NCI-H2171 treated with DMSO at 0.1 percent for 48 hours (cell line): Measurements from ENCODE around the gene MSX1.
"Not testable (repeated sequence)": the region's sequence is repeated elsewhere in the genome, so short reads cannot be mapped to it uniquely, and the experiment has no call there.

Experiments
- DNase-seq: peaks from one replicate; lab custom pipeline; 2025; lab: John Stamatoyannopoulos, UW

Gene MSX1

DNA sequence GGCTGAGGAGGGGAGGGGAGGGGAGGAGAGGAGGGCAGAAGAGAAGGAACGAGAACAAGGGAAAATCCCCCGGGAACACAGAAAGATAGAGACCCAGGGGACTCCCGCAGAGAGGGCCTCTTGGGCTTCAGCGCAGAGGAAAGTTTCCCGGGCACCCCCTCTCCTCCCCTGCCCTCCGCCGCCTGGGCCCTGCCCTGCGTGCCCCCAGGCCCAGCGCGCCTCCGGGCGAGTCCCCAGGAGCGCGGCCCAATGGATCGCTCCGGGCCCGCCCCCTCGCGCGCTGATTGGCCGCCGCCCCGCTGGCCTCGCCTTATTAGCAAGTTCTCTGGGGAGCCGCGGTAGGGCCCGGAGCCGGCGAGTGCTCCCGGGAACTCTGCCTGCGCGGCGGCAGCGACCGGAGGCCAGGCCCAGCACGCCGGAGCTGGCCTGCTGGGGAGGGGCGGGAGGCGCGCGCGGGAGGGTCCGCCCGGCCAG is at the start of gene MSX1:
TSS of gene MSX1 (plus strand) at position 341 of the 474 bp plus-strand sequence. CDS start 235 bp downstream, outside the sequence.
- DNase-seq, result peak; percentile 65

DNA sequence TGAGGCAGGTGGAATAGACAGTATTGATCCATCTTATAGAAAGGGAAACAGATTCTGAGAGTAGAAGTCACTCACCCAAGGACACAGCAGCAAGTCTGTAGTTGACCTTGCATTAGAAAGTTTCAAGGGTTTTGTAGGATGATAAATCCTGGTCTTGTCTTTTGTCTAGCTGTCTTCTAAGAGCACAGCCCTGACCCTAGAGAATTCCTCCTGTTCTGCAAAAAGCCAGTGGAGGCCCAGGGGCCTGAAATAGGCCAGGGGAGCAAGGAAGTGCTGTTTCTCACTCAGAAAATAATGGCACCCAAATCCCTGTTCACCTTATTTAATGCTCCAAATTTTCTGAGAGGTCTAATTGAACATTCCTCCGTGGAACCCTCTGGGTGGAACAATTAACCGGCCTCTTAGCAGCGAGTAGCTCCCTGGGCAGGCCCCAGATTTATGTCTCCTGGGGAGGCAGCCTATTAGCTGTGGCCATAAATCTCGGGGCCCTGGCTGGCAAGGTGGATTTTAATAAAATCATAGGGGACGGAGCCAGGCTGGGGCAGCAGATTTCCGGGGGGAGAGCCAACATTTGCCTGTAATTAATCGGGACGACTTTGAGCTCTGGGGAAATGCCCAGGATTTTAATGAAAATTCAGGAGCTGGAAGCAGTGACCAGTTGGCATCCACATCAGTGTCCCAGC is 49.2 kb upstream of the MSX1 start:
- no peak for DNase-seq

DNA sequence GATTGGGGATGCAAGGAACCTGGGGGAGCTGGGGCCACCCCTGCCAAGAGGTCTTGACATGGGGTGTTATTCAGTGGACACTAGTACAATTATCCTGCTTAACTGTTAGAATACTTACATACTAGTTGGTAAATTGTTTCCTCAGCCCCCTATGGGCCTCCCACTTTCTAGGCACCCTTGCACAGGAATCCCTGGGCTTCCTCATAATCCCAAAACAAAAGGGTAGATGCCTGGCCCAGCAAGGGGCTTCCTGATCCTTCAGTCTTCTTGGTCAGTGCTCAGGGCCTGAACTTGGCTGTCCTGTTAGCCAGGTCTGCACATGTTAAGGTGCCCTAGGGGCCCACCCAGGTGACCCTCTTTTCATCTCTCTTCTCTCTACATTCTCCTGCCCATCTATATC is 48.7 kb upstream of the MSX1 start:
- no peak for DNase-seq

DNA sequence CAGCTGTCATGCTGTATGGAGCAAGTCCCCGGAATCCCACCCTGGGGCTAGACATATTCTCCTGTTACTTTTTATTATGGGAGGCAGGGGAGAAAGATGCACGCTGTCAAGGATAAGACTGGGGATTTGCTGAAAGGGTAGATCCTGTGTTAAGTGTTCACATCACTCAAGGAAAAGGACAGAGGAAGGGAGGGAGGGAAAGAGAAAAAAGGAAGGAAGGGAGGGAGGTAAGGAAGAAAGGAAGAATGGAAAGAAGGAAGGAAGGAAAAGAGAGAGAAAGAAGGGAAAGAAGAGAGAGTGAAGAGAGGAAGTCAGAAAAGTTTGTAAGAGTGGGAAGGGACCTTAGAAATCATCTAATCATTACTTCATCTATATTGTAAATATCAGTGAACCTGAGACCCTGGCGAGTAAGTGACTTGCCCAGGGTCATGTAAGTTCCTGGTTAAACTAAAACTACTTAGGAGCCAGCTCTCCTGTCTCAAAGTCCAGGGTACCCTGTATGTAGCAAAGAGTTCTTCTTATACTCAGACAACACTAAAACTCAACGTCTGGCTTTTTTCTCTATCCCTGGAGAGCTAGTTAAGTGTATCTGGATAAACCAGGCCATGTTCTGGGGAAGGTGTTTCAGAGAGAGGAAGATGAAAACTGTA is 47.2 kb upstream of the MSX1 start:
- DNase-seq, result no peak

DNA sequence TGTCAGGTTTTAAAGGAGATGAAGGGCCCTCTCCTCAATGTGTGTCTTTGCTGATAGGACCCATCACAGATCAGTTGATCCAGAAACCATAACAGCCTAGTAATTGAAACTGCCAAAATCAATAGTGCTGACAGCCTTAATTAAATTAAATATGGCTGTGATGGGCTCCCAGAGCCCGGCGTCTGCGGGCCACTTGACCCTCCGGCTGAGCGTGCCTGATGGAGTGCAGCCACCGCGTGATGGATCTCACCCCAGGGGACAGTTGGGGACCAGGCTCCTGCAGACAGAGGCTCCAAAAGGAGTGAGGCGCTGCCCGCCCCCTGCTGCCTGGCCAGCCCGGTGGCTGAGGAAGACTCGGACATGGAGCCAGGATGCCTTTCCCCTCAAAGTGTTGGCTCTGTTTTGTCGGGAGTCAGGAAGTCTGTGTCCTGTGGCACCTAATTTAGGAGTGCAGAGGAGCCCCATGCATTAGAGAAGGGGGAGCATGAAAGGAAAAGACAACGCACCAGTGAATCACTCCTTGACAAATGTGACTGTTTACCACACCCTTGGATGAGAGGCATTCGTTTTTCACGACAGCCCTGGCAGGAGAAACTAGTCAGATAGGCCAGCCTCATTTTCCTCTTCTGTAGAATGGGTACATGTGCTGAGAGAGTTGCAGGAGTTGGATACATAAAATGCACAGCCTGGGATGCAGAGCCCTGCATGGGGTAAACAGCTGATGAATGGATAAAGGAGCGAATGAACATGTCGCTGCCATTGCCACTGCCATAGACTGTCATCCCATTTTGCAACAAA is 40.9 kb upstream of the MSX1 start:
- no peak for DNase-seq

DNA sequence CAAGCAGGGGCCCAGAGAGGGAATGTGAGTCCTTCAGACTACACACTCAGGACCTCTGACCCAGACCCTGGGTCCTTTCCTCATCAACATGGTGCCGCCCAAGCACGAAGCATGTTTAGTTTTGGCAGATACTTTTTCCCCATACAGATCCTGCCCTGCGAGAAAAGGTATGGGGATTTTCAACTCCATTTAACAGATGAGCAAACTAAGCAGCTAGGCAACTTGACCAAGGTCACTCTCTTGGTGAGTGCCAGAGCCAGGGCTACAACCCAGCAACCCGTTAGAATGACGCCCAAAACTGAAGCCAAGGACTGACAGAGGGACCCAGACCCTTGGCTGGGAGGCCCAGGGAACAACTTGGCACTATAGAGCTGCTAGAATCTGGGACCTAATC is 40.3 kb upstream of the MSX1 start:
- no peak for DNase-seq

DNA sequence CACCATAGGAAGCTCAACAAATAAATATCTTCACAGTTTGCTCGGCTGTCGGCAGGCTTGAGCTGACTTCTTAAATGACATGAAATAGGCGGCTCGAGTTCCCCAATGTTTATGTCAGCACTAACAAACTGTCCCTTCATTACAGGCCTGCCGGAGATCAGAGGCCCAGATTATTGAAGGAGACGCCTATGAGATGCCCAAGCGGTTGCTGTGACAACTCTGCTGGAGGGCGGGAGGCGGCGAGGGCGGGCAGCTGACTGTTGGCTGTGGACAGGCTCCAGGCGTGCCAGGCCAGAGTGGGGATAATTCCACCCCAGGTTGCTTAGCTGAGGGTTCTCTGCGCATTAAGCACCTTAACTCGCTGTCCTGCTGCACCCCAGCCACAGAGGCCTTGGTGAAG is 39.2 kb upstream of the MSX1 start:
- no peak for DNase-seq

DNA sequence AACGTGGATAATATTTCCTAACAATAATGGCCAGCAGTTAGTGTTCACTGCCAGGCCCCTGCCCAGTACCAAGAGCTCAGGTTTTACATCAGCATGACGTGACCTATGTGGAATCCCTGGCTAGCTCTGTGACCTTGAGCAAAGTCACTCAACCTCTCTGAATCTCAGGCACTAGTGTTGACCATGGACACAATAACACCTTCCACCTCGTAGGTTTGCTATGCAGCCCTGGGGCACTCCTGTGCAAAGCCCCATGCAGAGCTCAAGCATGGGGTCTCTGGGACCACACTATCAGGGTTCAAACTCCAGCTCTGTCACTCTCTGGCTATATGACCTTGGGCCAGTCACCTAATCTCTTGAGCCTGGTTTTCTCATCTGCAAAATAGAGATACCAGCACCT is 38.7 kb upstream of the MSX1 start:
- DNase-seq, result no peak

DNA sequence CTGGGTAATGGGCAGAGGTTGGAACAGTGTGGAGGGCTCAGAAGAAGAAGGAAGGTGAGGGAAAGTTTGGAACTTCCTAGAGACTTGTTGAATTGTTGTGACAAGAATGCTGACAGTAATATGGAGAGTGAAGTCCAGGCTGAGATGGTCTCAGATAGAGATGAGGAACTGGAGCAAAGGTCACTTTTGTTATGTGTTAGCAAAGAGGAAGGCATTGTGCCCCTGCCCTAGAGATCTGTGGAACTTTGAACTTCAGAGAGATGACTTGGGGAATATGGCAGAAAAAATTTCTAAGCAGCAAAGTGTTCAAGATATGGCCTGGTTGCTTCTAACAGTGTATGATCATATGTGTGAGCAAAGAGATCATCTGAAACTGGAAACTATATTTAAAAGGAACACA is 37.9 kb upstream of the MSX1 start:
- no peak for DNase-seq

GRCh38 chr4:4822286-4822685 is 37.2 kb upstream of the MSX1 start:
- not testable (repeated sequence) for DNase-seq

- DNase-seq, result no peak
Observed at GRCh38 chr4:4823621-4824162, 35.8 kb upstream of the MSX1 start.

DNA sequence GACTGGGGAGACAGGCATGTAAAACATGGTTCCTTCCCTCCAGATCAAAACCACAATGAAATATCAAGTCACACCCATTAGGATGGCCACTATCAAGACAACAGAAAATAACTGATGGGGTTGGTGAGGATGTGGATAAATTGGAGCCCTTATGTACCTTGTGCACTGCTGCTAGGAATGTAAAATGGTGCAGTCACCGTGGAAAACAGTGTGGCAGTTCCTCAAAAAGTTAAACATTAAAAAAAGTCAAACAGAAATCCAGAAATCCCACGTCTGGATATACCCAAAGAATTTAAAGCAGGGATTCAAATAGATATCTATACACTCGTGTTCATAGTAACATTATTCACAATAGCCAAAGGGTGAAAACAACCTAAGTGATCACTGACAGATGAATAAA is 35.2 kb upstream of the MSX1 start:
- DNase-seq, result no peak

- DNase-seq, result no peak
Observed at GRCh38 chr4:4825431-4825830, 34.0 kb upstream of the MSX1 start.

DNA sequence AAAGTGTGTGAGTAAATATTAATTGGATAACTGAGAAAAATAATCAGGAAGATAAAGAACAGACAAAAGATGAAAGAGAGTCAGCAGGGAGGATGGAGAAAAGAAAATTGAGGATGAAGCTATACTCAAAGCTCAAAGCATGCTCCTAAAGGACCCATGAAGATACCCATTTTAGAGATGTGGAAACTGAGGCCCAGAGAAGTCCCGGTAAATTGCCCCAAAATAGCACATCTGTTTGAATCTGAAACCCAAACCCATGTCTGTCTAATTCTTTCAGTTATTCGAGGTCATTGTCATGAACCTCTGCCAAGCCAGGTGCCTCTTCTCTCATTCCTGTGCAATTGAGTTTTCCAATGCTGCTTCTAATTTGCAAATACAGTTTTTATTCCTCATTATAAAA is 29.6 kb upstream of the MSX1 start:
- no peak for DNase-seq

- DNase-seq, result no peak
Observed at GRCh38 chr4:4831266-4831665, 28.2 kb upstream of the MSX1 start.

DNA sequence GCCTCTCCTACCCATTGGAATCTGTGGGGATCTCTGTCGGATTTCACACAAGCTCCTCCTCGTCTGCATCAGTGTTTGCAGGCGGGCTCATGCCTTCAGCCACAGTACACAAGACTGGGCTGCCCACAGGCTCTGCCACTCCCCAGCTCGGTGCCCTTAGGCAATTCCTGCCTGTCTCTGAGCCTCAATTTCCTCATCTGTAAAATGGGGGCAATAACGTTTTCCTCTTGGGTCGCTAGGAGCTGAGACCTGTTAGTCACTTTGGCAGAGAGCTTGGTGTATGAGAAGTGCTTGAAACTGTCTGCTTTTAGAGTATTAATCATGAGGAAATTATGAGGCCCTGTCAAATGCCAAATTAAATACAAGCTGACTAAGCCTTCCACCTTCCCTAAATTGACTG is 27.6 kb upstream of the MSX1 start:
- no peak for DNase-seq

DNA sequence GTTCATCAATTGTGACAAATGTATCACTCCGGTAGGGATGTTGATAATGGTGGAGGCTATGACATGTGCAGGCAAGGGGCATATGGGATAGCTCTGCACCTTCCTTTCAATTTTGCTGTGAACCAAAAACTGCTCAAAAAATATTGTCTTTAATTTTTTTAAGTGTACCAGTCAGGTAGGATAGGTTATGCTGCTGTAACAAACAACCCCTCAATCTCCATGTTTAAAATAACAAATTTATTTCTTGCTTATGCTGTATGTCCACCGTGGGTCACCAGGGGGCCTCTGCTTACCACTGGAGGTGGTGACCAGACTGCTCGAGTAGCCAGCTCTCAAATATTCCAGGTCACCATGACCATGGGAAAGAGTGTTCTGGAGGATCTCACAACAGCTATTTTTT is 23.4 kb upstream of the MSX1 start:
- DNase-seq, result no peak

DNA sequence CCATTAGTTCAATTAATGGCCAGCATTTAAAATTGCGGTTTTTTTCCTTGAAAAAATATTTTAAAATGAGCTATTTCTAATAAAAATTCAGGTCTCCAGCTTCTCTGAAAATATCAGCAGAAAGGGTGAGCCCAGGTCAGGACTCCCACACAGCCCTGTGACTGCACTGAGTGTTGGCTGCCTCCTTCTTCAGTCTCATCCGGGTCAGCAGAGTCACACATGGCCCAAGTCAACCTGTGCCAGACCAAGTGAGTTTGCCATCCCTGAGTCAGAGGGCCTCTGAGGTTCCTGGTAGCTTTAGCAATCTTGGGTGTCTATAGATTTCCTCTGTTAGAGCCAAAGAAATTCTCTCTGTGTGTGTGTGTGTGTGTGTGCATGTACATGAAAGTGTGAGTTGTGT is 22.1 kb upstream of the MSX1 start:
- no peak for DNase-seq

DNA sequence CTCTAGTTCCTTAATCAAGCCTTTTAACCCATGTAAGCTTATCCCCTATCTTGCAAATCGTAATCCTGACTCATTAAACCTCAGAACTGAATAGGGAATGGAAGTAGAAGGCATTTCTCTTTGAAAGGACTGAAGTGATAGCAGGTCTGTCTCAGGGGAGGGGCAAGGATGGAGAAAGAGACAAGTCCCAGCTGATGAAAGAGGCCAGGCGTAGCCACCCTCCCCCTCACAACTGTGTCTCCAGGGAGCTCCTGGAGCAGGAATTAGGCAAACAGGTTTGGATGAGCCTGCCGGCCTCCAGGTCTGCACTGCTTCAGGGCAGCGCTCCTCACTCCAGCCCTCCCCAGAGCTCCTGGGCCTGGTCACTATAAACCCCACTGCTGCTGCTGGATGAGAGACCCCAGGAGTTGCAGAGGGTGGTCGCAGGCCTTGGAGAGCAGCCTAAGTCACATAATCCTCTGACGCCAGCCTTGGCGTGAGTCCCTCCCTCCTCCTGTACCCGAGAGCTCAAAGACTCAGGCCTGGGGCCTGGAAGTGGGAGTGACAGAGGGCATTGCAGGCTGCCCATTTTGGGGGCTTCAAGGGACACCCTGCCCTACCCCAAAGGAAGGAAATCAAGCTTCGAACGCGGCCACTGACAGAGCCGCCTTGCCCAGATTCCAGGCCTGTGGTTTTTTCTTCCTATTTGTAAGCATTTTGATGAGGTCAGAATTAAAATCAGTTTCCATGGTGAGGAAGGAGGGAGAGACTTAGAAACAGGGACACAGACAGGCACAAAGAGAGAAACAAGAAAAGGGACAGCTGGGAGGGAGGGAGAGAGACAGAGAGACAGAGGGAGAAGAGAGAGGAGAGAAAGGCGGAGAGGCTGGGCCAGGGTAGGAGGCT is 21.2 kb upstream of the MSX1 start:
- DNase-seq, result no peak

GRCh38 chr4:4838936-4839810 is 20.3 kb upstream of the MSX1 start:
- no peak for DNase-seq

- DNase-seq, result no peak
Observed at GRCh38 chr4:4840351-4840750, 19.1 kb upstream of the MSX1 start.
